HepG2 (cell line): Measurements from ENCODE around the gene HOXD1. TPM values are rescaled to one million over a fixed set of nuclear protein-coding genes. Genes with fewer than 3 reads are reported as not detected.

Source experiments
- ATF3 ChIP-seq: sonication (generic); formaldehyde crosslinking; IDR thresholded peaks from 2 replicates; pipeline ENCODE4 v1.4.0; 2020; ENCODE audit warnings: missing genetic modification reagents
- ERF ChIP-seq: IDR thresholded peaks from 2 replicates; pipeline ENCODE4 v1.6.1; 2018; ENCODE audit warnings: missing biosample characterization, missing genetic modification reagents
- ESRRA ChIP-seq: sonication (generic); formaldehyde crosslinking; IDR thresholded peaks from 2 replicates; pipeline ENCODE4 v1.5.1; 2020; ENCODE audit warnings: mild to moderate bottlenecking, low read depth, missing genetic modification reagents
- GMEB1 ChIP-seq: sonication (generic); formaldehyde crosslinking; IDR thresholded peaks from 2 replicates; pipeline ENCODE4 v1.5.1; 2020; ENCODE audit warnings: missing genetic modification reagents, mild to moderate bottlenecking, borderline replicate concordance
- HOXA3 ChIP-seq: sonication (generic); formaldehyde crosslinking; IDR thresholded peaks from 2 replicates; pipeline ENCODE4 v1.5.0; 2020; ENCODE audit warnings: missing genetic modification reagents
- IRF2 ChIP-seq: IDR thresholded peaks from 2 replicates; pipeline ENCODE4 v1.6.1; 2018; ENCODE audit warnings: missing genetic modification reagents, missing compliant biosample characterization
- ISX ChIP-seq: sonication (generic); formaldehyde crosslinking; conservative IDR thresholded peaks from 2 replicates; pipeline ENCODE4 v1.5.0; 2020; ENCODE audit warnings: missing genetic modification reagents
- MAFF ChIP-seq: IDR thresholded peaks from 2 replicates; pipeline ENCODE4 v1.6.1; 2011; ENCODE audit warnings: low read depth, low read length, improper control_type of control experiment
- NCOA1 ChIP-seq: sonication (generic); formaldehyde crosslinking; IDR thresholded peaks from 2 replicates; pipeline ENCODE4 v1.9.0; 2021; ENCODE audit warnings: missing genetic modification reagents
- NFKB2 ChIP-seq: sonication (generic); formaldehyde crosslinking; IDR thresholded peaks from 2 replicates; pipeline ENCODE4 v1.4.0; 2020; ENCODE audit warnings: missing genetic modification reagents, borderline replicate concordance
- NR1H2 ChIP-seq: sonication (generic); formaldehyde crosslinking; IDR thresholded peaks from 2 replicates; pipeline ENCODE4 v1.8.1; 2022; ENCODE audit warnings: low read depth, missing genetic modification reagents, borderline replicate concordance
- SNRNP70 ChIP-seq: fragments of 200-400 bp; formaldehyde crosslinking; IDR thresholded peaks from 2 replicates; pipeline ENCODE4 v1.6.1; 2017; ENCODE audit warnings: mild to moderate bottlenecking, low read depth, low read length, moderate library complexity
- SP140L ChIP-seq: sonication (generic); formaldehyde crosslinking; IDR thresholded peaks from 2 replicates; pipeline ENCODE4 v1.4.0; 2020; ENCODE audit warnings: missing genetic modification reagents, borderline replicate concordance
- SPEN ChIP-seq: sonication (generic); formaldehyde crosslinking; IDR thresholded peaks from 2 replicates; pipeline ENCODE4 v1.5.1; 2020; ENCODE audit warnings: low read depth, mild to moderate bottlenecking, missing genetic modification reagents
- ZBTB42 ChIP-seq: sonication (generic); formaldehyde crosslinking; IDR thresholded peaks from 2 replicates; pipeline ENCODE4 v1.5.0; 2020; ENCODE audit warnings: mild to moderate bottlenecking, missing genetic modification reagents
- ZNF160 ChIP-seq: sonication (generic); formaldehyde crosslinking; IDR thresholded peaks from 2 replicates; pipeline ENCODE4 v1.8.0; 2022; ENCODE audit warnings: mild to moderate bottlenecking, inconsistent platforms, missing genetic modification reagents
- ZNF296 ChIP-seq: sonication (generic); formaldehyde crosslinking; conservative IDR thresholded peaks from 2 replicates; pipeline ENCODE4 v1.5.0; 2020; ENCODE audit warnings: mild to moderate bottlenecking, missing genetic modification reagents
- ZNF570 ChIP-seq: sonication (generic); formaldehyde crosslinking; IDR thresholded peaks from 2 replicates; pipeline ENCODE4 v1.4.0; 2020; ENCODE audit warnings: mild to moderate bottlenecking, missing genetic modification reagents, borderline replicate concordance
- ZNF883 ChIP-seq: sonication (generic); formaldehyde crosslinking; IDR thresholded peaks from 2 replicates; pipeline ENCODE4 v1.5.1; 2020; ENCODE audit warnings: mild to moderate bottlenecking, missing genetic modification reagents; ENCODE audit errors: not compliant biosample characterization
- polyA plus RNA-seq, 8 experiments: library from polyadenylated mRNA; depleted of rRNA in 3 of 8; stranded (reverse) in 7 of 8; unstranded in 1 of 8; fragments of >200 nt; fragmentation: Illumina TruSeq in 4 of 8; extraction: Trizol in 4 of 8; gene quantifications; 2 replicates each; pipeline versions ENCODE4 v1.2.1 to v1.2.3, GENCODE V29; 2011 to 2016; ENCODE audit warnings: low read depth in 4 of 8, missing spikeins in 1 of 8, mixed read lengths in 1 of 8; ENCODE audit not compliant: insufficient read depth in 1 of 8
- total RNA-seq, 5 experiments: library from RNA; depleted of rRNA; stranded (reverse); fragments of >200 nt; fragmentation: Illumina TruSeq; extraction: Trizol; gene quantifications; 2 replicates each; pipeline ENCODE4 v1.2.3, GENCODE V29; 2016; ENCODE audit warnings: low read depth in 1 of 5
- TF ChIP-seq, protein P1 (sequence below): sonication (generic); formaldehyde crosslinking; IDR thresholded peaks from 2 replicates; pipeline ENCODE4 v1.4.0; 2020; ENCODE audit warnings: missing genetic modification reagents, mild to moderate bottlenecking, borderline replicate concordance
- TF ChIP-seq, protein P2 (sequence below): IDR thresholded peaks from 2 replicates; pipeline ENCODE4 v1.6.1; 2016; ENCODE audit warnings: missing compliant biosample characterization, missing genetic modification reagents, borderline replicate concordance
- TF ChIP-seq, protein P3 (sequence below): sonication (generic); formaldehyde crosslinking; IDR thresholded peaks from 2 replicates; pipeline ENCODE4 v1.5.0; 2020; ENCODE audit warnings: missing genetic modification reagents, mild to moderate bottlenecking, borderline replicate concordance
- TF ChIP-seq, protein P4 (sequence below): sonication (generic); formaldehyde crosslinking; IDR thresholded peaks from 2 replicates; pipeline ENCODE4 v1.8.1; 2023; ENCODE audit warnings: missing genetic modification reagents, mild to moderate bottlenecking, borderline replicate concordance

Gene HOXD1
- total and polyA plus RNA-seq, 2 of the 13 experiments (the other 11 are each of a cell fraction or from before 2014, with no cell fraction given), result 10.0 to 22.3 TPM

- TF ChIP-seq, protein P1, sequence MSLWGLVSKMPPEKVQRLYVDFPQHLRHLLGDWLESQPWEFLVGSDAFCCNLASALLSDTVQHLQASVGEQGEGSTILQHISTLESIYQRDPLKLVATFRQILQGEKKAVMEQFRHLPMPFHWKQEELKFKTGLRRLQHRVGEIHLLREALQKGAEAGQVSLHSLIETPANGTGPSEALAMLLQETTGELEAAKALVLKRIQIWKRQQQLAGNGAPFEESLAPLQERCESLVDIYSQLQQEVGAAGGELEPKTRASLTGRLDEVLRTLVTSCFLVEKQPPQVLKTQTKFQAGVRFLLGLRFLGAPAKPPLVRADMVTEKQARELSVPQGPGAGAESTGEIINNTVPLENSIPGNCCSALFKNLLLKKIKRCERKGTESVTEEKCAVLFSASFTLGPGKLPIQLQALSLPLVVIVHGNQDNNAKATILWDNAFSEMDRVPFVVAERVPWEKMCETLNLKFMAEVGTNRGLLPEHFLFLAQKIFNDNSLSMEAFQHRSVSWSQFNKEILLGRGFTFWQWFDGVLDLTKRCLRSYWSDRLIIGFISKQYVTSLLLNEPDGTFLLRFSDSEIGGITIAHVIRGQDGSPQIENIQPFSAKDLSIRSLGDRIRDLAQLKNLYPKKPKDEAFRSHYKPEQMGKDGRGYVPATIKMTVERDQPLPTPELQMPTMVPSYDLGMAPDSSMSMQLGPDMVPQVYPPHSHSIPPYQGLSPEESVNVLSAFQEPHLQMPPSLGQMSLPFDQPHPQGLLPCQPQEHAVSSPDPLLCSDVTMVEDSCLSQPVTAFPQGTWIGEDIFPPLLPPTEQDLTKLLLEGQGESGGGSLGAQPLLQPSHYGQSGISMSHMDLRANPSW, result no peak
- peak; percentile 91; the same call in 1 of the 2 replicates for TF ChIP-seq NFKB2 (CRISPR knock-in tag)
- TF ChIP-seq IRF2 (CRISPR knock-in tag), result peak; percentile 64; the same call in 1 of the 2 replicates
- TF ChIP-seq MAFF, result no peak
- no peak for TF ChIP-seq ESRRA
- TF ChIP-seq NCOA1 (CRISPR knock-in tag), result no peak
- no peak for TF ChIP-seq ATF3 (CRISPR knock-in tag)
- no peak for TF ChIP-seq SNRNP70
- TF ChIP-seq, protein P2, sequence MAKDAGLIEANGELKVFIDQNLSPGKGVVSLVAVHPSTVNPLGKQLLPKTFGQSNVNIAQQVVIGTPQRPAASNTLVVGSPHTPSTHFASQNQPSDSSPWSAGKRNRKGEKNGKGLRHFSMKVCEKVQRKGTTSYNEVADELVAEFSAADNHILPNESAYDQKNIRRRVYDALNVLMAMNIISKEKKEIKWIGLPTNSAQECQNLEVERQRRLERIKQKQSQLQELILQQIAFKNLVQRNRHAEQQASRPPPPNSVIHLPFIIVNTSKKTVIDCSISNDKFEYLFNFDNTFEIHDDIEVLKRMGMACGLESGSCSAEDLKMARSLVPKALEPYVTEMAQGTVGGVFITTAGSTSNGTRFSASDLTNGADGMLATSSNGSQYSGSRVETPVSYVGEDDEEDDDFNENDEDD, result peak; percentile 94
- peak; percentile 87 for TF ChIP-seq ERF (CRISPR knock-in tag)
- TF ChIP-seq, protein P3, sequence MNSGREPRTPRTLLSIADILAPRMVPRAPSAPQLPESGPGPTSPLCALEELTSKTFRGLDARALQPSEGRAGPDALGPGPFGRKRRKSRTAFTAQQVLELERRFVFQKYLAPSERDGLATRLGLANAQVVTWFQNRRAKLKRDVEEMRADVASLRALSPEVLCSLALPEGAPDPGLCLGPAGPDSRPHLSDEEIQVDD (CRISPR knock-in tag), result 0 out of 2 replicates have a peak, but pooled peaks have one; percentile 76
- peak; percentile 84 for TF ChIP-seq ZNF883
- TF ChIP-seq HOXA3 (CRISPR knock-in tag), result peak; percentile 57; the same call in 1 of the 2 replicates
- no peak for TF ChIP-seq GMEB1 (CRISPR knock-in tag)
- no peak for TF ChIP-seq NR1H2 (CRISPR knock-in tag)
- TF ChIP-seq, protein P4, sequence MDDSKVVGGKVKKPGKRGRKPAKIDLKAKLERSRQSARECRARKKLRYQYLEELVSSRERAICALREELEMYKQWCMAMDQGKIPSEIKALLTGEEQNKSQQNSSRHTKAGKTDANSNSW (CRISPR knock-in tag), result peak; percentile 50; the same call in 1 of the 2 replicates
- peak; percentile 71; the same call in 1 of the 2 replicates for TF ChIP-seq ZBTB42 (CRISPR knock-in tag)
- no peak for TF ChIP-seq ZNF570 (CRISPR knock-in tag)
- TF ChIP-seq ZNF160 (CRISPR knock-in tag), result no peak
- no peak for TF ChIP-seq ISX (CRISPR knock-in tag)
- 0 out of 2 replicates have a peak, but pooled peaks have one; percentile 13 for TF ChIP-seq ZNF296 (CRISPR knock-in tag)
- no peak for TF ChIP-seq SP140L (CRISPR knock-in tag)
- TF ChIP-seq SPEN (CRISPR knock-in tag), result no peak
Measured at GRCh38 chr2:176140513-176141317, 47.8 kb upstream of the HOXD1 start (continued).
